SK-N-MC (cell line): Measurements from ENCODE around the gene R3HDM4.

ENCODE experiments used
- EZH2 ChIP-seq: fragments of 200-600 bp; sonication (generic); IDR thresholded peaks from one replicate; pipeline ENCODE4 v1.6.1; 2017; ENCODE audit warnings: antibody characterized with exemption
- POLR2AphosphoS5 ChIP-seq: IDR thresholded peaks from 2 replicates; pipeline ENCODE4 v1.6.1; 2012; ENCODE audit warnings: mild to moderate bottlenecking, low read depth, low read length, borderline replicate concordance

DNA sequence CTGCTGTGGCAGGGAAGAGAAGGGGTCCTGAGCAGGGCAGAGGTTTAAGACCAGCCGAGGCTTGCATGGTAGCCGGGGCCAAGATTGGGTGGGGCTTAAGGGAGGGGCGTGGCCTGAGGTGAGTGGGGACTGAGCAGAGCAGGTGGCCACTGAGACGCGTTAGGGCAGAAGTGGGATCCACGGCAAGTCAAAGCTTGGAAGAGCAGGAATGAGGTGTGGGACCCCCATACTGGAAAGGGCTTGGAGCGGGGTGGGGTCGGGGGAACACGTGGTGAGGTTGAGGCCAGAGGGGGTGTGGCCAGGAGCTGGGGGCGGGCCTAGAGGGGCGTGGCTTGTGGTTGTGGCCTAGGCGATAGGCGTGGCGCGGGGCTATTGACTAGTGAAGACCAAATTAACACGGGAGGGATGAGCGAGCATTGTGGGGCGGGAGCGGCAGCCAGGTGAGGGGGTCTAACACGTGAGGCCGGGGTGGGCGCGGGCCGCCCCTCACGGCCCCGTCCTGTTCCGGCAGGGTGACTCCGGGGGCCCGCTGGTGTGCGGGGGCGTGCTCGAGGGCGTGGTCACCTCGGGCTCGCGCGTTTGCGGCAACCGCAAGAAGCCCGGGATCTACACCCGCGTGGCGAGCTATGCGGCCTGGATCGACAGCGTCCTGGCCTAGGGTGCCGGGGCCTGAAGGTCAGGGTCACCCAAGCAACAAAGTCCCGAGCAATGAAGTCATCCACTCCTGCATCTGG lies 50.3 kb downstream of the R3HDM4 start:
- TF ChIP-seq POLR2AphosphoS5 = no peak
- TF ChIP-seq EZH2 = no peak
